AG09319 (cell line): ENCODE data around the gene SLC22A31.
"Not testable (repeated sequence)": the region's sequence is repeated elsewhere in the genome, so short reads cannot be mapped to it uniquely, and the experiment has no call there.

Experiments
- DNase-seq: peaks from one replicate; pipeline ENCODE4 v3.0.0-alpha.2; 2010; ENCODE audit warnings: low read depth; ENCODE audit errors: extremely low read depth
- TF ChIP-seq, protein P1 (sequence below): IDR thresholded peaks from 2 replicates; pipeline ENCODE4 v1.5.1; 2011; ENCODE audit warnings: low read depth, mild to moderate bottlenecking, inconsistent platforms, low read length, moderate library complexity

The SLC22A31 gene

GRCh38 chr16:89200124-89200849, at the start of gene SLC22A31:
SLC22A31 (minus strand) TSS chr16:89200537; CDS start chr16:89200501, 36 bp downstream.
- DNase-seq: no peak
- TF ChIP-seq, protein P1, sequence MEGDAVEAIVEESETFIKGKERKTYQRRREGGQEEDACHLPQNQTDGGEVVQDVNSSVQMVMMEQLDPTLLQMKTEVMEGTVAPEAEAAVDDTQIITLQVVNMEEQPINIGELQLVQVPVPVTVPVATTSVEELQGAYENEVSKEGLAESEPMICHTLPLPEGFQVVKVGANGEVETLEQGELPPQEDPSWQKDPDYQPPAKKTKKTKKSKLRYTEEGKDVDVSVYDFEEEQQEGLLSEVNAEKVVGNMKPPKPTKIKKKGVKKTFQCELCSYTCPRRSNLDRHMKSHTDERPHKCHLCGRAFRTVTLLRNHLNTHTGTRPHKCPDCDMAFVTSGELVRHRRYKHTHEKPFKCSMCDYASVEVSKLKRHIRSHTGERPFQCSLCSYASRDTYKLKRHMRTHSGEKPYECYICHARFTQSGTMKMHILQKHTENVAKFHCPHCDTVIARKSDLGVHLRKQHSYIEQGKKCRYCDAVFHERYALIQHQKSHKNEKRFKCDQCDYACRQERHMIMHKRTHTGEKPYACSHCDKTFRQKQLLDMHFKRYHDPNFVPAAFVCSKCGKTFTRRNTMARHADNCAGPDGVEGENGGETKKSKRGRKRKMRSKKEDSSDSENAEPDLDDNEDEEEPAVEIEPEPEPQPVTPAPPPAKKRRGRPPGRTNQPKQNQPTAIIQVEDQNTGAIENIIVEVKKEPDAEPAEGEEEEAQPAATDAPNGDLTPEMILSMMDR: no peak

GRCh38 chr16:89248196-89248982, 48.1 kb upstream of the SLC22A31 start:
- DNase-seq: no peak
- TF ChIP-seq, protein P1: no peak

GRCh38 chr16:89247734-89248075, 47.4 kb upstream of the SLC22A31 start:
- not testable (repeated sequence) for DNase-seq

DNA sequence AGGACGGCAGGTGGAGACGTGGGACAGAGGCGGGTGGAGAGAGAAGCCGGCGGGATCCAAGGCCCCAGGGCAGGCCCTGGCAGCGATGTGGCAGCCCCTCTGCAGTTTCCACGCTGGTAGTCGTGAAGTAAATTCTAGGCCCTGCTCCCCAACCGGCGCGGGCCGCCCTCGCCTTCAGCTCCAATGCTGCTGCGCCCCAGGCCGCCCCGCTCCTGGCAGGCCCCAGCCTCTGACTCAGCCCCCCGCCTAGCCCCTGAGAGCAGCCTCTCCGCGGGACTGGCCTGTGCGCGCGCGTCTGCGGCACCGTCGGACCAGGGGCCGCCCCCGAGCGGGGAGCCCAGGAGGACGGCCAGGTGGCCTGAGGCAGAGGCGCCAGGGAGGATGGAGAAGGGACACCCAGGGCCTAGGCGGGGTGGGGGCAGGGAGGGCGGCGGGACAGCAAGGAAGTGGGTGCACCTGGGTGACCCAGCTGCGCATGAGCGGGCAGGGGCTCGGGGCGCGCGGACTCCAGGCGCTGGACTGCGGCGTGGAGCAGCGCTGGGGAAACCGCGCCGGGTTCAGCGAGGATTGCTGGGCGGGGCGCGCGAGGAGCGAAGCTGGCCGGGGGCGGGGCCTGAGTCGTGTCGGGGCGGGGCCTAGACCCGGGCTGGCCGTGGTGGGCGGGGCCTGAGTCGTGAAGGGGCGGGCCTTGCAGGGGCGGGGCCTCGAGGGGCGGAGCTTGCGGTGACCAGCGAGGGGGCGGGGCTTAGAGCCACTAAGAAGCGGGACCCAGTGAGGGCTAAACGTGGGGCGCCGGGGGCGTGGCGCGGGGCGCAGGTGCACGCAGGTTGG, 46.8 kb upstream of the SLC22A31 start:
- peak; percentile 59 for DNase-seq
- TF ChIP-seq, protein P1: peak; percentile 11

DNA sequence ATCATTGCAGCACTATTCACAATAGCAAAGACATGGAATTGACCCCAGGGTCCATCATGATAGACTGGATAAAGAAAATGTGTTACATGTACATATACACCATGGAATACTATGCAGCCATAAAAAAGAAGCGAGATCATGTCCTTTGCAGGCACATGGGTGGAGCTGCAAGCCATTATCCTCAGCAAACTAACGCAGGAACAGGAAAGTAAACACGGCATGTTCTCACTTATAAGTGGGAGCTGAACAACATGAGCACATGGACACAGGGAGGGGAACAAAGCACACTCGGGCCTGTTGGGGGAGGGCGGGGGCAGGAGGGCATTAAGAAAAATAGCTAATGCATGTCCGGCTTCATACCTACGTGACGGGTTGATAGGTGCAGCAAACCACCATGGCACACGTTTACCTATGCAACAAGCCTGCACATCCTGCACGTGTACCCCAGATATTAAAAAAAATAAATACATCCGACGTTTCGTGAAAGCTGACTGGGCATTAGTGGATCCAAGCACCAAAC, 46.1 kb upstream of the SLC22A31 start:
- TF ChIP-seq, protein P1: no peak
- no peak for DNase-seq

DNA sequence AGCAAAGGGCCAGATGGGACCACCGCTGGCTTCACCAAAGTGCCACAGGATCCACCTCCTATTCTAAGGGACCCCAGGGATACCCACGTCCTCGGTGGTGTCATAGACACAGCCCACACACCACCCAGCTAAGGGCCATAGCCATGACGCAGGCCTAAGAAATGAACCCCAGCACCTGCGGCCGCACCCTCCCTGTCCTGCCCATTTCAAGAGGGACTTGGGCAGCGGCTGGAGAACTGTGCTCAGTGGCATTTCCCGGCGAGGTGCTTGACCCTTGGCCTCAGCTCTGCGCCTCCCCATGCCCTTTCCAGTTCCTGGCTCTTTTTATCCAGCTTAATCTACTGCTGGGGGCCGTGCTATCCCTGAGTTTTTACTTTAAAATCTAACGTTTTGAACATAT, 44.4 kb upstream of the SLC22A31 start:
- no peak for DNase-seq
- TF ChIP-seq, protein P1: no peak

DNA sequence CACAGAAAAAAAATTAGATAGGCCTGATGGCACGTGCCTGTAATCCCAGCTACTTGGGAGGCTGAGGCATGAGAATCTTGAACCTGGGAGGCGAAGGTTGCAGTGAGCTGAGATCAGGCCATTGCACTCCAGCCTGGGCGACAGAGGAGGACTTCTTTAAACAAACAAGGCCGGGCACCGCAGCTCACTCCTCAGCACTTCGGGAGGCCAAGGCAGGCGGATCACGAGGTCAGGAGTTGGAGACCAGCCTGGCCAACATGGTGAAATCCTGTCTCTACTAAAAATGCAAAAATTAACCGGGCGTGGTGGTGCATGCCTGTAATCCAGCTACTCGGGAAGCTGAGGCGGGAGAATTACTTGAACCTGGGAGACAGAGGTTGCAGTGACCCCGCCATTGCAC, 43.9 kb upstream of the SLC22A31 start:
- not testable (repeated sequence) for DNase-seq

DNA sequence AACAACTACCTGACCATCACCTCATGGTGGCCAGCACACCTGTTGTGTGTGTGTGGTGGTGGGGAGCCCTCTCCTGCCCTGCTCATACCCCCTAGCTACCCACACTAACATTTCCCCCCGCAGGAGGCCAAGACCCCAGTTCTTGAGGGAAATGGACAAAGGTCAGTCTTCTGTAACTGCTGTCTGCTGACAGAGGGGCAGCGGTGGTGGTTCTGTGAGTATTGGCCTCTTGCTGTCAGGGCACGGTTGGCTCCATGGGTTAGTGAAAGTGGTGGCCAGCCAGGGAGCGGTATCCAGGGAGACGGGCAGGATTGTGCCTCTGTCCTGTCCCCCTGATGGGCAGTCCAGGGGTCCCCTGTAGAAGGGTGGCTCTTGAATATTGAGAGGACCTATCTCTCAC, 43.3 kb upstream of the SLC22A31 start:
- TF ChIP-seq, protein P1: no peak
- DNase-seq: no peak
